Lower leg skin (tissue), 4 donors: Measurements from ENCODE around the gene USP31. TPM values are rescaled to one million over a fixed set of nuclear protein-coding genes. Genes with fewer than 3 reads are reported as not detected.

Experiments
- DNase-seq, 2 donors: peaks; one replicate each; pipeline ENCODE4 v3.0.0-alpha.2; 2019; ENCODE audit warnings: low spot score in 2 of 2
- H3K4me3 ChIP-seq: fragments of 200-600 bp; sonication (generic); 2 replicates; pipeline ENCODE4 v1.5.1; 2017; ENCODE audit warnings: mild to moderate bottlenecking, low read depth; ENCODE audit not compliant: poor library complexity, severe bottlenecking
- POLR2A ChIP-seq, 2 donors: fragments of 450-650 bp; IDR thresholded peaks; one replicate each; pipeline ENCODE4 v1.6.1; 2016 to 2017; ENCODE audit warnings: antibody characterized with exemption in 2 of 2, mild to moderate bottlenecking in 1 of 2, moderate library complexity in 1 of 2
- WGBS, 2 donors: methylation state at CpG; one replicate each; pipeline ENCODE4 v1.1.5; 2018; 5-methylcytosine and 5-hydroxymethylcytosine counted together
- intact Hi-C: fragments of 100-400 bp; cut with DNase I; formaldehyde crosslinking; loops from one replicate; pipeline ENCODE4 v1.15.0; 2023; ENCODE audit warnings: low total_unique reads
- total RNA-seq, 4 donors: library from RNA; depleted of rRNA; stranded (reverse); fragments of >200 nt; gene quantifications; one replicate each; pipeline ENCODE4 v1.1.0, GENCODE V29; 2016
- TF ChIP-seq, protein P1 (sequence below), 3 donors: fragments of 450-650 bp; IDR thresholded peaks; one replicate each; pipeline ENCODE4 v1.5.1; 2016; ENCODE audit warnings: antibody characterized with exemption in 3 of 3, mild to moderate bottlenecking in 3 of 3, moderate library complexity in 2 of 3

USP31 gene
- total RNA-seq, 4 donors from 2014 or later: 11.3 to 41.1 (median 15.6) TPM

DNA sequence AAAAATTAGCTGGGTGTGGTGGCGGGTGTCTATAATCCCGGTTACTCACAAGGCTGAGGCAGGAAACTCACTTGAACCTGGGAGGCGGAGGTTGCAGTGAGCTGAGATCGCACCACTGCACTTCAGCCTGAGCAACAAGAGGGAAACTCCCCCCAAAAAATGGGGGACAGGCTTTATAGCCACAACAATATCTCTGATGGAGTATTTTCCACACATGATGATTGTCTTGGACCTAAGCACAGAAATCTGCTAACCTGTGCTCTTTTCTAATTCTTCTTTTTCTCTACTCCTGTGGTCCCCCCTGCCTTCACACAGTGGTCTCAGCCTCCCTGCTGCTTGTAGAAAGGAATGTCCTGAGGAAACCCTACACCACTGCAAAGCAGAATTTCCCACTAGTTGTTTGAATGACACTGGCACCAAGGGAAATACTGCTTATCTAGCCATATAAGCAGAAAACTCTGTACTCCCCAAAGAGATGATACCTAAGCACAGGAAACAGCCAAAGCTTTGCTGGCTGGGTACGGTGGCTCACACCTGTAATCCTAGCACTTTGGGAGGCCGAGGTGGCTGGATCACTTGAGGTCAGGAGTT lies 117.6 kb downstream of the USP31 start:
- TF ChIP-seq, protein P1, sequence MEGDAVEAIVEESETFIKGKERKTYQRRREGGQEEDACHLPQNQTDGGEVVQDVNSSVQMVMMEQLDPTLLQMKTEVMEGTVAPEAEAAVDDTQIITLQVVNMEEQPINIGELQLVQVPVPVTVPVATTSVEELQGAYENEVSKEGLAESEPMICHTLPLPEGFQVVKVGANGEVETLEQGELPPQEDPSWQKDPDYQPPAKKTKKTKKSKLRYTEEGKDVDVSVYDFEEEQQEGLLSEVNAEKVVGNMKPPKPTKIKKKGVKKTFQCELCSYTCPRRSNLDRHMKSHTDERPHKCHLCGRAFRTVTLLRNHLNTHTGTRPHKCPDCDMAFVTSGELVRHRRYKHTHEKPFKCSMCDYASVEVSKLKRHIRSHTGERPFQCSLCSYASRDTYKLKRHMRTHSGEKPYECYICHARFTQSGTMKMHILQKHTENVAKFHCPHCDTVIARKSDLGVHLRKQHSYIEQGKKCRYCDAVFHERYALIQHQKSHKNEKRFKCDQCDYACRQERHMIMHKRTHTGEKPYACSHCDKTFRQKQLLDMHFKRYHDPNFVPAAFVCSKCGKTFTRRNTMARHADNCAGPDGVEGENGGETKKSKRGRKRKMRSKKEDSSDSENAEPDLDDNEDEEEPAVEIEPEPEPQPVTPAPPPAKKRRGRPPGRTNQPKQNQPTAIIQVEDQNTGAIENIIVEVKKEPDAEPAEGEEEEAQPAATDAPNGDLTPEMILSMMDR (IDR thresholded peaks at IDR 0.05): no peak
- no peak for TF ChIP-seq POLR2A (IDR thresholded peaks at IDR 0.05)
- no peak overlapping the region for H3K4me3 ChIP-seq
- intact Hi-C loops: no loop called here
- peak in 1 of 2 donors; percentile 7 for DNase-seq
- 46 to 64% methylated on average over 6 of the region's 6 CpGs for WGBS, 2 donors

DNA sequence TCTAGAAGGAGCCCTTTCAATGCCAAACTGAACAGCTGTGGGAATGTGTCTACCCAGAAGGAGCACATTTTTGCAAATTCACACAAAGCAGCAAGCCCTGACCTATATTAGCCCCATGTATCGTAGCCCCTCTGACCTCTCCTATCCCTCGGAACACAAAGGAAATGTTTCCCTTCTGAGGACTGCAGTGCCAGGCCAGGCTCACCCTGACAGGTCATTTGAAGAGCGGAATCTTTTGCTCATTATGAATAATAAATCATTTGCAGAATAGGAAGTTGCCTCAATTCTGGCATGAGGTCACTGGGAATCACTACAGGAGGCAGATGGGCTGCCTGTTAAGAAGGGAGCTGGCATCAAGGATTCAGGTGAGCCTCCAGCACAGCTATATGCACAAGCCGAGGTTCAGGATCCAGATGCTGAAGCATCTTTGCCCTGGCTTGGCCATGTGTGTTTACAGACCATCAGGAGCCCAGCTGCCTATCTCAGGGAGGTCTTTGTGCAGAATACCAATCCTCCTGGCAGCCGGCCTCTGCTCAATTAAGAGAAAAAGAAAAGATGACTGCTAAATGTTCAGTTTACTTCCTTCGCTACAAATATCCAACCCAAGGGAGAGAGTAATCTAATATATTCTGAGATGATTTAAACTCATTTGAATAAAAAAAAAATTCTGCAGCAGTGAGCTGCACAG lies 119.4 kb downstream of the USP31 start:
- no peak for TF ChIP-seq POLR2A (IDR thresholded peaks at IDR 0.05)
- TF ChIP-seq, protein P1 (IDR thresholded peaks at IDR 0.05): no peak
- peak in 1 of 2 donors; percentile 62 for DNase-seq
- WGBS, 2 donors: 60 to 65% methylated on average over 6 of the region's 6 CpGs
- H3K4me3 ChIP-seq: no peak overlapping the region
- intact Hi-C loops: no loop called here

DNA sequence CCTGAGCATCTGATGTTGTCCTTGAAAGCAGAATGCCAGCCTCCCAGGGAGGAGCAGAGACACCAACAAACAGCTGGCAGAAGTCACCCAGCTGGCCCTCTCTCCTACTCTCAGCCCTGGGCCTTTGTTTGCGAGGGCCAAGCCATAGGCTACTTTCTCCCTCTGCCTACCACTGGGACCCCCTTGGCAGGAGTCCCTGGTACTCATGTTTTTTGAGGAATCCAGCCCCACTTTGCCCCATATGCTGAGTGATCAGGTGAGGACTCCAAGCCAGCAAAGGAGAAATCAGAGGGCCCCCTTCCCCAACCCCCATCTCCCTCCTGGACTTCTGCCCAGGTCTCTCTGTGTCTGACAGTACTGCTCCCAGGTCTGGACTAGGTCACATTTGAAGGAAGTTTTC lies 121.9 kb downstream of the USP31 start:
- peak in 1 of 2 donors; percentile 68 for DNase-seq
- TF ChIP-seq POLR2A (IDR thresholded peaks at IDR 0.05): no peak
- TF ChIP-seq, protein P1 (IDR thresholded peaks at IDR 0.05): no peak
- 80% methylated on average over 1 of the region's 1 CpG for WGBS, 2 donors
- intact Hi-C loops: no loop called here
- no peak overlapping the region for H3K4me3 ChIP-seq

DNA sequence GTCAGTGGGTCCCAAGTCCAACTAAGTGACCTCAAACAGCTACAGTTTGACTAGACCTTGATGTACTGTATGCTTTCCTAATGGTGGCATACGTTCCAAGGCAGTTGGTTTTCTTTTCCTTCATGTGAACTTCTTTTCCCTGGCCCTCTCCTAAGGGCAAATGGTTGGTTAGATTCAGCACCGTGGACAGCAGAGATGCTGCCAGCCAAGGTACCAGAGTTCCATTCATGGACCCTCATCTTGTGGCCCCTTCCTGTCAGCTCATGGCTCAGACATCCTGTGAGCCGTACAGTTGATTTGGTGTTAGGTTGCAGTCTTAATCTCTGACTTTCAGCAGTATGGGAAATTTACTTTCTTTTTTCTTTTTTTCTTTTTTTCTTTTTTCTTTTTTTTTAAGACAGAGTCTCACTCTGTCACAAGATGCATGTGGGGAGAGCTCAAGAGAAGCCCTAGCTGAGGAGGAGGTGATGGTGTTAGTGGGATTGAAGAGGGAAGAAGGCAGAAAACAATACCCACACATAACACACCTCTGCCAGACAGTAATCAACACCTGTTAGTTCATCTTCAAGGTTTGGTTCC lies 122.4 kb downstream of the USP31 start:
- intact Hi-C loops: no loop called here
- WGBS, 2 donors: 43 to 44% methylated on average over 3 of the region's 3 CpGs
- TF ChIP-seq, protein P1 (IDR thresholded peaks at IDR 0.05): no peak
- no peak for TF ChIP-seq POLR2A (IDR thresholded peaks at IDR 0.05)
- H3K4me3 ChIP-seq: no peak overlapping the region
- peak in 1 of 2 donors; percentile 6 for DNase-seq

DNA sequence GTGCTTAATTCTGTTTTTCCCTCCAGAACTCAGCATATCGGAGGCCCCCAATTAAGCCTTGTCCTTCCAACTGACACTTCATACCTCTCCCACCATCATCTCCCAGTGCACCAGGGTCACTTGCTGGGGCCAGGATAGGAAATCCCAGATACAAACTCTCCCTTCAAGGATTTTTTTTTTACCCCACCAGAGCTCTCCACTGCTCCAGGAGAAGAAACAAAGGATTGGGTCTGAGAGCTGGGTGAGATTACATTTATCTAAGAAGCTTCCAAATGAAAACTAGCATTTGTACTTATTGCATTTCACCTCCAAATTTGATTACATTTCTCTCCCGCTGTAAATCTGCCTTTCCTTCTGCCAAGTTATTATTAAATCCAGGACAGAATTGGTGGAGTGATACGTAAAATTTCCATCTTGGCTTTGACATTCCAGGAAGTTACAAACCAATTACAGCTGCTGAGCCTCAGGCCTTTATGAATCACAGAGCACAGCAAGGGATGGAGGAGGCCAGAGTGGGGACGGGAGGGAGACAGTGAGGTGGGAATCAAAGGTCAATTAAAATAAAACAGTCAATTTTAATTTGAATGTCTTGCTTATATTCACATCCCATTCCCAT lies 123.5 kb downstream of the USP31 start:
- WGBS, 2 donors: 26 to 31% methylated on average over 4 of the region's 4 CpGs
- TF ChIP-seq POLR2A (IDR thresholded peaks at IDR 0.05): no peak
- TF ChIP-seq, protein P1 (IDR thresholded peaks at IDR 0.05): no peak
- H3K4me3 ChIP-seq: no peak overlapping the region
- DNase-seq: peak in 1 of 2 donors; percentile 21
- intact Hi-C loops: no loop called here
